B cell (primary cell): Measurements from ENCODE around the gene TWIST1. TPM values are rescaled to one million over a fixed set of nuclear protein-coding genes. Genes with fewer than 3 reads are reported as not detected.

Source experiments
- ATAC-seq: fragments of 200-7000 bp; cut with Tn5 transposase; one replicate; pipeline ENCODE4 v1.10.0; 2021; ENCODE audit warnings: low read depth, mild to moderate bottlenecking, moderate number of reproducible peaks, moderate library complexity
- CTCF ChIA-PET: fragments of 350-600 bp; sonication (Branson Sonifier 250); formaldehyde crosslinking; loops from one replicate; lab custom pipeline; 2021; ENCODE audit warnings: antibody characterized with exemption, inconsistent platforms; lab: Charles Lee
- POLR2A ChIA-PET: fragments of 350-600 bp; sonication (Branson Sonifier 250); formaldehyde crosslinking; loops from one replicate; lab custom pipeline; 2021; ENCODE audit warnings: antibody characterized with exemption; lab: Charles Lee
- DNase-seq: peaks from one replicate; pipeline ENCODE4 v3.0.0; 2013
- H2AFZ ChIP-seq: 2 replicates; pipeline ENCODE4 v1.6.1; 2012; ENCODE audit warnings: mild to moderate bottlenecking, low read depth, low read length; ENCODE audit not compliant: insufficient read depth, poor library complexity, severe bottlenecking
- H3K27ac ChIP-seq, 2 donors: 1 replicate in 1 of 2; 2 replicates in 1 of 2; pipeline ENCODE4 v1.5.1; 2012 to 2013; ENCODE audit warnings: low read length in 2 of 2, mild to moderate bottlenecking in 2 of 2, moderate library complexity in 1 of 2
- H3K27me3 ChIP-seq, 4 experiments: fragments of 200-600 bp in 1 of 4; sonication (generic) in 1 of 4; replicated peaks in 1 of 4; 1 replicate in 2 of 4; 2 replicates in 2 of 4; pipeline versions ENCODE4 v1.6.1 to v1.7.0; 2013 to 2016; ENCODE audit warnings: low read length in 3 of 4, mild to moderate bottlenecking in 2 of 4, mixed read lengths in 1 of 4, moderate library complexity in 1 of 4; ENCODE audit not compliant: insufficient read depth in 4 of 4, control insufficient read depth in 3 of 4; ENCODE audit errors: control extremely low read depth in 1 of 4
- H3K36me3 ChIP-seq, 2 experiments: replicated peaks in 1 of 2; 1 replicate in 1 of 2; 2 replicates in 1 of 2; pipeline versions ENCODE4 v1.6.1 to v1.7.1; 2013; ENCODE audit warnings: low read length in 1 of 2; ENCODE audit not compliant: insufficient read depth in 2 of 2, control insufficient read depth in 1 of 2; ENCODE audit errors: control extremely low read depth in 1 of 2, extremely low read depth in 1 of 2
- H3K4me1 ChIP-seq, 2 donors: fragments of 200-600 bp in 1 of 2; sonication (generic) in 1 of 2; 1 replicate in 1 of 2; 2 replicates in 1 of 2; pipeline versions ENCODE4 v1.5.1 to v1.6.1; 2013 to 2017; ENCODE audit warnings: low read length in 2 of 2; ENCODE audit not compliant: control insufficient read depth in 2 of 2, insufficient read depth in 2 of 2
- H3K4me2 ChIP-seq: replicated peaks from 2 replicates; pipeline ENCODE3; 2012; ENCODE audit warnings: mild to moderate bottlenecking, low read depth, low read length; ENCODE audit not compliant: poor library complexity, severe bottlenecking
- H3K4me3 ChIP-seq, 5 experiments: fragments of 200-600 bp in 1 of 5; sonication (generic) in 1 of 5; 1 replicate in 3 of 5; 2 replicates in 2 of 5; pipeline versions ENCODE4 v1.5.1 to v1.7.0; 2011 to 2016; ENCODE audit warnings: low read length in 4 of 5, mild to moderate bottlenecking in 4 of 5, low read depth in 2 of 5, control low read depth in 1 of 5, moderate library complexity in 1 of 5; ENCODE audit not compliant: insufficient read depth in 1 of 5; ENCODE audit errors: control extremely low read depth in 1 of 5, extremely low read depth in 1 of 5
- H3K79me2 ChIP-seq: fragments of 200-600 bp; sonication (generic); one replicate; pipeline ENCODE4 v1.6.0; 2016; ENCODE audit warnings: low read length; ENCODE audit not compliant: control insufficient read depth, insufficient read depth
- H3K9ac ChIP-seq: fragments of 200-600 bp; sonication (generic); 2 replicates; pipeline ENCODE4 v1.6.1; 2017; ENCODE audit warnings: mild to moderate bottlenecking, low read length, moderate library complexity
- H3K9me3 ChIP-seq, 3 donors: one replicate each; pipeline versions ENCODE4 v1.6.1 to v1.7.1; 2013; ENCODE audit warnings: low read length in 2 of 3; ENCODE audit not compliant: control insufficient read depth in 2 of 3, insufficient read depth in 1 of 3; ENCODE audit errors: control extremely low read depth in 1 of 3
- H4K20me1 ChIP-seq: 2 replicates; pipeline ENCODE4 v1.6.0; 2012; ENCODE audit warnings: mild to moderate bottlenecking, low read length; ENCODE audit not compliant: insufficient read depth, control insufficient read depth, poor library complexity, severe bottlenecking
- H3K27ac Mint-ChIP-seq: one replicate; pipeline ENCODE4 v1.8.0; 2021; ENCODE audit warnings: mixed read lengths
- H3K27me3 Mint-ChIP-seq: one replicate; pipeline ENCODE4 v1.8.0; 2021; ENCODE audit warnings: mixed read lengths
- H3K4me1 Mint-ChIP-seq: one replicate; pipeline ENCODE4 v1.8.0; 2021; ENCODE audit warnings: mixed read lengths
- H3K4me3 Mint-ChIP-seq: one replicate; pipeline ENCODE4 v1.8.0; 2021; ENCODE audit warnings: mixed read lengths
- H3K9me3 Mint-ChIP-seq: one replicate; pipeline ENCODE4 v1.8.0; 2022; ENCODE audit warnings: mixed read lengths; ENCODE audit not compliant: insufficient read depth
- CTCF ChIP-seq: fragments of 200-600 bp; IDR thresholded peaks from one replicate; pipeline ENCODE4 v1.8.0; 2022; ENCODE audit warnings: antibody characterized with exemption, mild to moderate bottlenecking
- EZH2 ChIP-seq: IDR thresholded peaks from 2 replicates; pipeline ENCODE4 v1.6.1; 2012; ENCODE audit warnings: borderline replicate concordance, low read depth, mild to moderate bottlenecking, moderate library complexity, low read length; ENCODE audit not compliant: insufficient read depth, poor library complexity, severe bottlenecking
- WGBS: methylation state at CpG from one replicate; pipeline ENCODE4 v1.1.5; 2013; ENCODE audit warnings: missing lambda C conversion rate; ENCODE audit not compliant: insufficient coverage; 5-methylcytosine and 5-hydroxymethylcytosine counted together
- intact Hi-C: fragments of 100-400 bp; cut with micrococcal nuclease; formaldehyde crosslinking; loops from one replicate; pipeline ENCODE4 v1.10.0; 2022
- polyA plus RNA-seq: library from polyadenylated mRNA; depleted of rRNA; stranded (reverse); fragments of >200 nt; gene quantifications from 2 replicates; pipeline ENCODE4 v1.2.3, GENCODE V29; 2012
- total RNA-seq, 2 donors: library from RNA; stranded (reverse); fragments of 120-200 nt in 1 of 2; gene quantifications; 1 replicate in 1 of 2; 2 replicates in 1 of 2; pipeline versions ENCODE4 v1.2.3 to v1.2.4, GENCODE V29; 2013 to 2022

The TWIST1 gene
- total and polyA plus RNA-seq, 2 donors (not counting 1 experiment from before 2014, with no cell fraction given) = not detected

GRCh38 chr7:19079066-19079465, 38.4 kb downstream of the TWIST1 start:
- H3K27ac ChIP-seq = no peak overlapping the region
- H3K9me3 ChIP-seq = peaks cover 0 to under 1% (median 0%) of the 10 kb centered on the region in 3 donors
- H3K9me3 Mint-ChIP-seq = no peaks in the 10 kb centered on the region
- ChIA-PET POLR2A (no interaction called here), CTCF (interaction anchor here (0.6 kb wide), 1 partner anchor 222 kb away, joined by 4 read pairs; no protein-coding TSS in a partner anchor)
- H3K4me3 ChIP-seq = no peak overlapping the region
- H3K9ac ChIP-seq = no peak overlapping the region
- DNase-seq (no peak), ATAC-seq (no peak)
- intact Hi-C loops = no loop called here
- WGBS = no CpG with 5 or more reads among the region's 4 CpGs
- no peak for TF ChIP-seq EZH2
- TF ChIP-seq CTCF = no peak
- no peak overlapping the region for H2AFZ ChIP-seq
- no peaks in the 10 kb centered on the region for H3K36me3 ChIP-seq
- no peaks in the 10 kb centered on the region for H3K4me1 ChIP-seq
- H3K79me2 ChIP-seq = no peaks in the 10 kb centered on the region
- H3K4me2 ChIP-seq = no peak overlapping the region
- H3K27me3 ChIP-seq = no peaks in the 10 kb centered on the region
- peaks cover 1% of the 10 kb centered on the region for H3K4me1 Mint-ChIP-seq
- H4K20me1 ChIP-seq = no peaks in the 10 kb centered on the region
- H3K27ac Mint-ChIP-seq = no peak overlapping the region
- peaks cover 24% of the 10 kb centered on the region for H3K27me3 Mint-ChIP-seq
- no peak overlapping the region for H3K4me3 Mint-ChIP-seq

- CTCF ChIA-PET = interaction anchor here (0.9 kb wide), 1 partner anchor 18 kb away, joined by 3 read pairs; no protein-coding TSS in a partner anchor
- no peak for ATAC-seq
- no peaks in the 10 kb centered on the region for H3K9me3 Mint-ChIP-seq
- DNase-seq = no peak
- H3K4me1 Mint-ChIP-seq = no peaks in the 10 kb centered on the region
- Histone ChIP-seq H3K79me2 (no peaks in the 10 kb centered on the region), H3K27me3 (peaks cover 0 to 11% (median 2%) of the 10 kb centered on the region in 4 experiments), H3K27ac (no peak overlapping the region), H3K9ac (no peak overlapping the region), H4K20me1 (no peaks in the 10 kb centered on the region), H3K4me2 (no peak overlapping the region), H3K4me1 (no peaks in the 10 kb centered on the region), H3K9me3 (peaks cover 0 to 6% (median 3%) of the 10 kb centered on the region in 3 donors), H3K36me3 (no peaks in the 10 kb centered on the region), H2AFZ (no peak overlapping the region), H3K4me3 (no peak overlapping the region)
- intact Hi-C loops = no loop called here
- H3K27me3 Mint-ChIP-seq = peaks cover 5% of the 10 kb centered on the region
- H3K4me3 Mint-ChIP-seq = no peak overlapping the region
- H3K27ac Mint-ChIP-seq = no peak overlapping the region
- no peak for TF ChIP-seq CTCF
- no peak for TF ChIP-seq EZH2
- POLR2A ChIA-PET = no interaction called here
- no CpG with 5 or more reads among the region's 1 CpG for WGBS
Measured at GRCh38 chr7:19069842-19070241, 47.6 kb downstream of the TWIST1 start.
